NCI-H1092 (cell line): ENCODE measurements around the gene MLN.

Experiments
- DNase-seq: peaks from one replicate; lab custom pipeline; 2025; lab: John Stamatoyannopoulos, UW

The MLN gene

GRCh38 chr6:33803571-33804053 is at the start of gene MLN:
Gene MLN (minus strand): TSS chr6:33804003. CDS start chr6:33801163, 2,840 bp downstream.
- no peak for DNase-seq

- DNase-seq: no peak
Observed at GRCh38 chr6:33853026-33853425, 49.2 kb upstream of the MLN start.

GRCh38 chr6:33851959-33852358 is 48.2 kb upstream of the MLN start:
- DNase-seq: no peak

- DNase-seq: no peak
Observed at GRCh38 chr6:33850869-33851541, 47.2 kb upstream of the MLN start.

- no peak for DNase-seq
Observed at GRCh38 chr6:33850296-33850695, 46.5 kb upstream of the MLN start.

- DNase-seq: no peak
Observed at GRCh38 chr6:33849500-33850075, 45.8 kb upstream of the MLN start.

- no peak for DNase-seq
Observed at GRCh38 chr6:33848484-33848883, 44.7 kb upstream of the MLN start.

- no peak for DNase-seq
Observed at GRCh38 chr6:33847867-33848266, 44.1 kb upstream of the MLN start.

- no peak for DNase-seq
Observed at GRCh38 chr6:33847078-33847477, 43.3 kb upstream of the MLN start.

- DNase-seq: no peak
Observed at GRCh38 chr6:33846226-33846625, 42.4 kb upstream of the MLN start.

GRCh38 chr6:33845031-33845745 is 41.4 kb upstream of the MLN start:
- DNase-seq: no peak

GRCh38 chr6:33843131-33844121 is 39.6 kb upstream of the MLN start:
- DNase-seq: no peak

- no peak for DNase-seq
Observed at GRCh38 chr6:33841868-33842267, 38.1 kb upstream of the MLN start.

GRCh38 chr6:33841070-33841469 is 37.3 kb upstream of the MLN start:
- no peak for DNase-seq

- DNase-seq: no peak
Observed at GRCh38 chr6:33840048-33840926, 36.5 kb upstream of the MLN start.

- no peak for DNase-seq
Observed at GRCh38 chr6:33839399-33840047, 35.7 kb upstream of the MLN start.

- no peak for DNase-seq
Observed at GRCh38 chr6:33838983-33839382, 35.2 kb upstream of the MLN start.

GRCh38 chr6:33837971-33838665 is 34.3 kb upstream of the MLN start:
- no peak for DNase-seq

GRCh38 chr6:33836806-33837469 is 33.1 kb upstream of the MLN start:
- DNase-seq: no peak
